OCI-LY1 (cell line): ENCODE measurements around the gene KATNAL2.

Experiments used
- H2AFZ ChIP-seq: fragments of 200-600 bp; sonication (generic), shearing (Covaris generic); 2 replicates; pipeline ENCODE4 v1.6.0; 2014; ENCODE audit warnings: antibody characterized with exemption, mild to moderate bottlenecking, low read length
- H3F3A ChIP-seq: fragments of 200-600 bp; sonication (generic), shearing (Covaris generic); 2 replicates; pipeline ENCODE4 v1.6.0; 2014; ENCODE audit warnings: mild to moderate bottlenecking, antibody characterized with exemption, low read length, moderate library complexity; ENCODE audit not compliant: insufficient read depth
- H3K27ac ChIP-seq: fragments of 200-600 bp; sonication (generic); 2 replicates; pipeline ENCODE4 v1.5.1; 2014; ENCODE audit warnings: low read length, mixed run types, mild to moderate bottlenecking, low read depth; ENCODE audit not compliant: poor library complexity, severe bottlenecking
- H3K27me3 ChIP-seq: fragments of 200-600 bp; sonication (generic); 2 replicates; pipeline ENCODE4 v1.6.0; 2014; ENCODE audit warnings: antibody characterized with exemption, mild to moderate bottlenecking, low read length, moderate library complexity; ENCODE audit not compliant: insufficient read depth
- H3K36me3 ChIP-seq: fragments of 200-600 bp; sonication (generic); 2 replicates; pipeline ENCODE4 v1.6.1; 2014; ENCODE audit warnings: mild to moderate bottlenecking, antibody characterized with exemption, low read length, moderate library complexity, mixed read lengths; ENCODE audit not compliant: insufficient read depth
- H3K4me1 ChIP-seq: fragments of 200-600 bp; sonication (generic); 2 replicates; pipeline ENCODE4 v1.5.1; 2014; ENCODE audit warnings: mild to moderate bottlenecking, low read length, moderate library complexity; ENCODE audit not compliant: insufficient read depth, severe bottlenecking
- H3K4me2 ChIP-seq: fragments of 200-600 bp; sonication (generic), shearing (Covaris generic); 2 replicates; pipeline ENCODE4 v1.6.1; 2014; ENCODE audit warnings: low read length
- H3K4me3 ChIP-seq: fragments of 200-600 bp; sonication (generic); 2 replicates; pipeline ENCODE4 v1.5.1; 2014; ENCODE audit warnings: low read length, low read depth, mild to moderate bottlenecking, mixed read lengths; ENCODE audit not compliant: poor library complexity, severe bottlenecking
- H3K79me2 ChIP-seq: fragments of 200-600 bp; shearing (Covaris generic); 2 replicates; pipeline ENCODE4 v1.6.1; 2016; ENCODE audit warnings: mixed run types, low read length, mixed read lengths; ENCODE audit not compliant: insufficient read depth
- H3K9ac ChIP-seq: fragments of 200-600 bp; sonication (generic), shearing (Covaris generic); 2 replicates; pipeline ENCODE4 v1.6.1; 2014; ENCODE audit warnings: mild to moderate bottlenecking, low read length, mixed read lengths
- H3K9me2 ChIP-seq: fragments of 200-600 bp; sonication (generic), shearing (Covaris generic); 2 replicates; pipeline ENCODE4 v1.6.1; 2014; ENCODE audit warnings: low read depth, mild to moderate bottlenecking, low read length, mixed read lengths
- H3K9me3 ChIP-seq: fragments of 200-600 bp; shearing (Covaris generic); 2 replicates; pipeline ENCODE4 v1.6.1; 2014; ENCODE audit warnings: low read length, mixed read lengths
- H4K20me1 ChIP-seq: fragments of 200-600 bp; sonication (generic), shearing (Covaris generic); 2 replicates; pipeline ENCODE4 v1.6.0; 2016; ENCODE audit warnings: mild to moderate bottlenecking, low read length; ENCODE audit not compliant: insufficient read depth
- CTCF ChIP-seq: fragments of 200-600 bp; sonication (generic), shearing (Covaris generic); IDR thresholded peaks from 2 replicates; pipeline ENCODE4 v1.5.1; 2017; ENCODE audit warnings: mild to moderate bottlenecking, antibody characterized with exemption, low read length, moderate library complexity, mixed read lengths
- EZH2 ChIP-seq: fragments of 200-600 bp; sonication (generic), shearing (Covaris generic); IDR thresholded peaks from 2 replicates; pipeline ENCODE4 v1.8.0; 2017; ENCODE audit warnings: borderline replicate concordance, mixed run types, mild to moderate bottlenecking, antibody characterized with exemption, low read length, moderate library complexity, mixed read lengths

Gene KATNAL2

GRCh38 chr18:46909497-46909896 lies 7.9 kb upstream of the KATNAL2 start:
- Histone ChIP-seq H3K9ac (no peak overlapping the region), H3K4me3 (no peak overlapping the region), H3K36me3 (peaks cover 18% of the 10 kb centered on the region), H4K20me1 (no peaks in the 10 kb centered on the region), H3K79me2 (peaks cover 97% of the 10 kb centered on the region), H3F3A (no peaks in the 10 kb centered on the region), H3K4me1 (peaks cover 5% of the 10 kb centered on the region), H3K27me3 (no peaks in the 10 kb centered on the region), H3K9me2 (no peaks in the 10 kb centered on the region), H2AFZ (no peak overlapping the region), H3K27ac (no peak overlapping the region), H3K9me3 (peaks cover 9% of the 10 kb centered on the region; the same call in 1 of the 2 replicates), H3K4me2 (no peak overlapping the region)
- no peak for TF ChIP-seq EZH2
- no peak for TF ChIP-seq CTCF

- H3K79me2 ChIP-seq, result peaks cover 98% of the 10 kb centered on the region
- TF ChIP-seq EZH2 (no peak), CTCF (no peak)
- H3K27ac ChIP-seq, result no peak overlapping the region
- H4K20me1 ChIP-seq, result no peaks in the 10 kb centered on the region
- peaks cover 4% of the 10 kb centered on the region; the same call in 1 of the 2 replicates for H3K9me3 ChIP-seq
- peaks cover 18% of the 10 kb centered on the region for H3K36me3 ChIP-seq
- H3K4me1 ChIP-seq, result peaks cover 19% of the 10 kb centered on the region
- H3K9me2 ChIP-seq, result no peaks in the 10 kb centered on the region
- H3F3A ChIP-seq, result no peaks in the 10 kb centered on the region
- H3K27me3 ChIP-seq, result no peaks in the 10 kb centered on the region
- H3K9ac ChIP-seq, result no peak overlapping the region
- H3K4me2 ChIP-seq, result no peak overlapping the region
- no peak overlapping the region for H2AFZ ChIP-seq
- H3K4me3 ChIP-seq, result no peak overlapping the region
Measured at GRCh38 chr18:46910856-46911255, 6.5 kb upstream of the KATNAL2 start.

- Histone ChIP-seq H3F3A (no peaks in the 10 kb centered on the region), H2AFZ (no peak overlapping the region), H3K9me3 (no peaks in the 10 kb centered on the region), H3K36me3 (no peaks in the 10 kb centered on the region), H4K20me1 (no peaks in the 10 kb centered on the region), H3K27me3 (no peaks in the 10 kb centered on the region), H3K9me2 (no peaks in the 10 kb centered on the region), H3K4me3 (peak overlapping the region; percentile 88), H3K9ac (peak overlapping the region; percentile 97), H3K4me2 (peak overlapping the region; percentile 88), H3K4me1 (peaks cover 31% of the 10 kb centered on the region), H3K79me2 (peaks cover 58% of the 10 kb centered on the region), H3K27ac (peak overlapping the region; percentile 56)
- TF ChIP-seq EZH2 (no peak), CTCF (no peak)
Measured at GRCh38 chr18:46915800-46916550, 1.4 kb upstream of the KATNAL2 start.
